OCI-LY1 (cell line): ENCODE measurements around the gene CBX8.

ENCODE experiments used
- H2AFZ ChIP-seq: fragments of 200-600 bp; sonication (generic), shearing (Covaris generic); 2 replicates; pipeline ENCODE4 v1.6.0; 2014; ENCODE audit warnings: antibody characterized with exemption, mild to moderate bottlenecking, low read length
- H3F3A ChIP-seq: fragments of 200-600 bp; sonication (generic), shearing (Covaris generic); 2 replicates; pipeline ENCODE4 v1.6.0; 2014; ENCODE audit warnings: mild to moderate bottlenecking, antibody characterized with exemption, low read length, moderate library complexity; ENCODE audit not compliant: insufficient read depth
- H3K27ac ChIP-seq: fragments of 200-600 bp; sonication (generic); 2 replicates; pipeline ENCODE4 v1.5.1; 2014; ENCODE audit warnings: low read length, mixed run types, mild to moderate bottlenecking, low read depth; ENCODE audit not compliant: poor library complexity, severe bottlenecking
- H3K27me3 ChIP-seq: fragments of 200-600 bp; sonication (generic); 2 replicates; pipeline ENCODE4 v1.6.0; 2014; ENCODE audit warnings: antibody characterized with exemption, mild to moderate bottlenecking, low read length, moderate library complexity; ENCODE audit not compliant: insufficient read depth
- H3K36me3 ChIP-seq: fragments of 200-600 bp; sonication (generic); 2 replicates; pipeline ENCODE4 v1.6.1; 2014; ENCODE audit warnings: mild to moderate bottlenecking, antibody characterized with exemption, low read length, moderate library complexity, mixed read lengths; ENCODE audit not compliant: insufficient read depth
- H3K4me1 ChIP-seq: fragments of 200-600 bp; sonication (generic); 2 replicates; pipeline ENCODE4 v1.5.1; 2014; ENCODE audit warnings: mild to moderate bottlenecking, low read length, moderate library complexity; ENCODE audit not compliant: insufficient read depth, severe bottlenecking
- H3K4me2 ChIP-seq: fragments of 200-600 bp; sonication (generic), shearing (Covaris generic); 2 replicates; pipeline ENCODE4 v1.6.1; 2014; ENCODE audit warnings: low read length
- H3K4me3 ChIP-seq: fragments of 200-600 bp; sonication (generic); 2 replicates; pipeline ENCODE4 v1.5.1; 2014; ENCODE audit warnings: low read length, low read depth, mild to moderate bottlenecking, mixed read lengths; ENCODE audit not compliant: poor library complexity, severe bottlenecking
- H3K79me2 ChIP-seq: fragments of 200-600 bp; shearing (Covaris generic); 2 replicates; pipeline ENCODE4 v1.6.1; 2016; ENCODE audit warnings: mixed run types, low read length, mixed read lengths; ENCODE audit not compliant: insufficient read depth
- H3K9ac ChIP-seq: fragments of 200-600 bp; sonication (generic), shearing (Covaris generic); 2 replicates; pipeline ENCODE4 v1.6.1; 2014; ENCODE audit warnings: mild to moderate bottlenecking, low read length, mixed read lengths
- H3K9me2 ChIP-seq: fragments of 200-600 bp; sonication (generic), shearing (Covaris generic); 2 replicates; pipeline ENCODE4 v1.6.1; 2014; ENCODE audit warnings: low read depth, mild to moderate bottlenecking, low read length, mixed read lengths
- H3K9me3 ChIP-seq: fragments of 200-600 bp; shearing (Covaris generic); 2 replicates; pipeline ENCODE4 v1.6.1; 2014; ENCODE audit warnings: low read length, mixed read lengths
- H4K20me1 ChIP-seq: fragments of 200-600 bp; sonication (generic), shearing (Covaris generic); 2 replicates; pipeline ENCODE4 v1.6.0; 2016; ENCODE audit warnings: mild to moderate bottlenecking, low read length; ENCODE audit not compliant: insufficient read depth
- EZH2 ChIP-seq: fragments of 200-600 bp; sonication (generic), shearing (Covaris generic); IDR thresholded peaks from 2 replicates; pipeline ENCODE4 v1.8.0; 2017; ENCODE audit warnings: borderline replicate concordance, mixed run types, mild to moderate bottlenecking, antibody characterized with exemption, low read length, moderate library complexity, mixed read lengths
- TF ChIP-seq, protein P1 (sequence below): fragments of 200-600 bp; sonication (generic), shearing (Covaris generic); IDR thresholded peaks from 2 replicates; pipeline ENCODE4 v1.5.1; 2017; ENCODE audit warnings: mild to moderate bottlenecking, antibody characterized with exemption, low read length, moderate library complexity, mixed read lengths

CBX8 gene

GRCh38 chr17:79792341-79792871 lies 4.5 kb downstream of the CBX8 start:
- Histone ChIP-seq H3K36me3 (peaks cover 20% of the 10 kb centered on the region), H3K9ac (no peak overlapping the region), H3K4me2 (no peak overlapping the region), H3K79me2 (no peaks in the 10 kb centered on the region), H3K9me3 (no peaks in the 10 kb centered on the region), H3K9me2 (no peaks in the 10 kb centered on the region), H3K4me1 (peaks cover 12% of the 10 kb centered on the region), H3F3A (no peaks in the 10 kb centered on the region), H3K27me3 (no peaks in the 10 kb centered on the region), H3K27ac (no peak overlapping the region), H2AFZ (no peak overlapping the region), H4K20me1 (no peaks in the 10 kb centered on the region), H3K4me3 (no peak overlapping the region)
- TF ChIP-seq EZH2, result no peak
- TF ChIP-seq, protein P1, sequence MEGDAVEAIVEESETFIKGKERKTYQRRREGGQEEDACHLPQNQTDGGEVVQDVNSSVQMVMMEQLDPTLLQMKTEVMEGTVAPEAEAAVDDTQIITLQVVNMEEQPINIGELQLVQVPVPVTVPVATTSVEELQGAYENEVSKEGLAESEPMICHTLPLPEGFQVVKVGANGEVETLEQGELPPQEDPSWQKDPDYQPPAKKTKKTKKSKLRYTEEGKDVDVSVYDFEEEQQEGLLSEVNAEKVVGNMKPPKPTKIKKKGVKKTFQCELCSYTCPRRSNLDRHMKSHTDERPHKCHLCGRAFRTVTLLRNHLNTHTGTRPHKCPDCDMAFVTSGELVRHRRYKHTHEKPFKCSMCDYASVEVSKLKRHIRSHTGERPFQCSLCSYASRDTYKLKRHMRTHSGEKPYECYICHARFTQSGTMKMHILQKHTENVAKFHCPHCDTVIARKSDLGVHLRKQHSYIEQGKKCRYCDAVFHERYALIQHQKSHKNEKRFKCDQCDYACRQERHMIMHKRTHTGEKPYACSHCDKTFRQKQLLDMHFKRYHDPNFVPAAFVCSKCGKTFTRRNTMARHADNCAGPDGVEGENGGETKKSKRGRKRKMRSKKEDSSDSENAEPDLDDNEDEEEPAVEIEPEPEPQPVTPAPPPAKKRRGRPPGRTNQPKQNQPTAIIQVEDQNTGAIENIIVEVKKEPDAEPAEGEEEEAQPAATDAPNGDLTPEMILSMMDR, result no peak

- Histone ChIP-seq H3K9ac (no peak overlapping the region), H3K27me3 (no peaks in the 10 kb centered on the region)
These were observed 5.1 kb downstream of the CBX8 start for GRCh38 chr17:79791735-79792161.

DNA sequence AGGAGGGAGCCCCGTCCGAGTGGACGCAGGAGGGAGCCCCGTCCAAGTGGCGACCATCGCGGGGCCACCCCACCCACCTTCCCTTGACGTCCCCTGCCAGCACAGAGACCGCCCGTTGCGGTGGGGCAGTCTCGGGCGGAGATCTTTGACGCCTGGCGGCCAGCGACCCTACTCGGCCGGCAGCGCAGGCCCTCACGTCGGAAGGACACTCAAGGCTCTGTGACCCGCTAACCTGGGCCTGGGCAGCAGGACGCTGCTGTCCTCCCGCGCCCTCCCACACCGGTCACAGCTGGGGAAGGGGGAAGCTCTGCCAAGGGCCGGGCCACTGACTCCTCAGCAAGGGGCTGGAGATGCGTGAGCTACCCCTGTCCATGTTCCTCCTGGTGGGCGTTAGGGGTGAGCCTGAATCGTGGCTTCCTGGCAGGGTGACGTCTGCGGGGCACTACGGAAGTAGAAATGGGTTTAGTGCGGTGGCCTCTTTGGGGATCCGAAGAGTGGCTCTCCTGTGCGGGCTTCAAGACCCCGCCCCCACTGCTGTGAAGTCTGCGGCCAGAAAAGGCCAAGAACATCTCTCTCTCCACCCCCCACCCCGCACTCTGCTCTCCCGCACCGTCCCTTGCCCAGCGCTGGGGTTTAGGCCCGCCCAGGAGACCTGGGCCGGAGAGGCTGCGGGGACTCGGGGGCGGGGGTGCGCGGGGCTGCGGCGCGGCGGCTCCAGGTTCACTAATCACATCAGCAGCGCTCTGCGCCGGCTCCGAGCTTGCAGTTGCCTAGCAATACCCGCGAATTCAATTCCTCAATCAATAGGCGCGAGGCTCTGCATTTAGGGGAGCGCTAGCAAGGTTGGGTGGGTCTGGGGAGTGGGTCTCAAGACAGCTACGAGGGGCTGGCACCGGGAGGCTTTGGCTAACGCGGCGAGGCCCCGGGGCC lies 5.8 kb downstream of the CBX8 start:
- H3F3A ChIP-seq, result no peaks in the 10 kb centered on the region
- H3K9ac ChIP-seq, result no peak overlapping the region
- peaks cover 8% of the 10 kb centered on the region for H3K4me1 ChIP-seq
- H3K9me2 ChIP-seq, result no peaks in the 10 kb centered on the region
- H3K4me3 ChIP-seq, result no peak overlapping the region
- H3K9me3 ChIP-seq, result no peaks in the 10 kb centered on the region
- TF ChIP-seq, protein P1, result no peak
- no peak for TF ChIP-seq EZH2
- H3K36me3 ChIP-seq, result peaks cover 20% of the 10 kb centered on the region
- H3K4me2 ChIP-seq, result no peak overlapping the region
- H2AFZ ChIP-seq, result no peak overlapping the region
- H3K79me2 ChIP-seq, result no peaks in the 10 kb centered on the region
- no peaks in the 10 kb centered on the region for H4K20me1 ChIP-seq
- no peak overlapping the region for H3K27ac ChIP-seq
- H3K27me3 ChIP-seq, result no peaks in the 10 kb centered on the region

More at GRCh38 chr17:79791735-79792161, 5.1 kb downstream of the CBX8 start:
- Histone ChIP-seq H3K36me3 (peaks cover 20% of the 10 kb centered on the region), H3K4me2 (no peak overlapping the region), H3K4me1 (peaks cover 12% of the 10 kb centered on the region), H3K4me3 (no peak overlapping the region), H4K20me1 (no peaks in the 10 kb centered on the region), H3K27ac (no peak overlapping the region), H3K9me2 (no peaks in the 10 kb centered on the region), H3K9me3 (no peaks in the 10 kb centered on the region), H3F3A (no peaks in the 10 kb centered on the region), H3K79me2 (no peaks in the 10 kb centered on the region), H2AFZ (no peak overlapping the region)
- TF ChIP-seq, protein P1, result no peak
- no peak for TF ChIP-seq EZH2
